ENCODE results near the gene SAMD13. TPM values are rescaled to one million over a fixed set of nuclear protein-coding genes. Genes with fewer than 3 reads are reported as not detected.
"Not testable (repeated sequence)": the region's sequence is repeated elsewhere in the genome, so short reads cannot be mapped to it uniquely, and the experiment has no call there.

SAMD13 gene
- total RNA-seq, 1 experiment from 2014 or later: 5.9 TPM

GRCh38 chr1:84277343-84278059 lies 24.0 kb upstream of the SAMD13 start:
- in situ Hi-C loops (cut with HindIII; ENCODE audit: low pct_unique_long_range_greater_than_20kb, low sequenced_read_pairs): no loop called here
- no peak for DNase-seq (ENCODE audit: low read depth, low spot score)

GRCh38 chr1:84278905-84279304 lies 22.6 kb upstream of the SAMD13 start:
- DNase-seq (ENCODE audit: low read depth, low spot score): no peak
- in situ Hi-C loops (cut with HindIII; ENCODE audit: low pct_unique_long_range_greater_than_20kb, low sequenced_read_pairs): no loop called here

- no peak for DNase-seq (ENCODE audit: low read depth, low spot score)
- in situ Hi-C loops (cut with HindIII; ENCODE audit: low pct_unique_long_range_greater_than_20kb, low sequenced_read_pairs): no loop called here
These were observed 20.6 kb upstream of the SAMD13 start for GRCh38 chr1:84280912-84281311.

GRCh38 chr1:84282780-84283333 lies 18.7 kb upstream of the SAMD13 start:
- in situ Hi-C loops (cut with HindIII; ENCODE audit: low pct_unique_long_range_greater_than_20kb, low sequenced_read_pairs): no loop called here
- no peak for DNase-seq (ENCODE audit: low read depth, low spot score)

GRCh38 chr1:84283381-84283780 lies 18.1 kb upstream of the SAMD13 start:
- DNase-seq (ENCODE audit: low read depth, low spot score): no peak
- in situ Hi-C loops (cut with HindIII; ENCODE audit: low pct_unique_long_range_greater_than_20kb, low sequenced_read_pairs): no loop called here

- in situ Hi-C loops (cut with HindIII; ENCODE audit: low pct_unique_long_range_greater_than_20kb, low sequenced_read_pairs): no loop called here
- no peak for DNase-seq (ENCODE audit: low read depth, low spot score)
These were observed 15.4 kb upstream of the SAMD13 start for GRCh38 chr1:84286071-84286470.

- in situ Hi-C loops (cut with HindIII; ENCODE audit: low pct_unique_long_range_greater_than_20kb, low sequenced_read_pairs); DNase-seq (ENCODE audit: low read depth, low spot score): not testable (repeated sequence)
These were observed 14.1 kb upstream of the SAMD13 start for GRCh38 chr1:84287389-84287788.

GRCh38 chr1:84289169-84289785 lies 12.2 kb upstream of the SAMD13 start:
- DNase-seq (ENCODE audit: low read depth, low spot score): no peak
- in situ Hi-C loops (cut with HindIII; ENCODE audit: low pct_unique_long_range_greater_than_20kb, low sequenced_read_pairs): no loop called here

- in situ Hi-C loops (cut with HindIII; ENCODE audit: low pct_unique_long_range_greater_than_20kb, low sequenced_read_pairs): no loop called here
- no peak for DNase-seq (ENCODE audit: low read depth, low spot score)
These were observed 9.4 kb upstream of the SAMD13 start for GRCh38 chr1:84291882-84292655.

- no peak for DNase-seq (ENCODE audit: low read depth, low spot score)
- in situ Hi-C loops (cut with HindIII; ENCODE audit: low pct_unique_long_range_greater_than_20kb, low sequenced_read_pairs): no loop called here
These were observed 7.7 kb upstream of the SAMD13 start for GRCh38 chr1:84293766-84294165.

- in situ Hi-C loops (cut with HindIII; ENCODE audit: low pct_unique_long_range_greater_than_20kb, low sequenced_read_pairs): no loop called here
- no peak for DNase-seq (ENCODE audit: low read depth, low spot score)
These were observed 6.8 kb upstream of the SAMD13 start for GRCh38 chr1:84294751-84295150.

- in situ Hi-C loops (cut with HindIII; ENCODE audit: low pct_unique_long_range_greater_than_20kb, low sequenced_read_pairs): no loop called here
- no peak for DNase-seq (ENCODE audit: low read depth, low spot score)
These were observed 3.8 kb upstream of the SAMD13 start for GRCh38 chr1:84297546-84298244.

- DNase-seq (ENCODE audit: low read depth, low spot score): peak; percentile 53
- in situ Hi-C loops (cut with HindIII; ENCODE audit: low pct_unique_long_range_greater_than_20kb, low sequenced_read_pairs): no loop called here
These were observed 3.2 kb upstream of the SAMD13 start for GRCh38 chr1:84298328-84298683.

GRCh38 chr1:84298684-84299535 lies 2.6 kb upstream of the SAMD13 start:
- in situ Hi-C loops (cut with HindIII; ENCODE audit: low pct_unique_long_range_greater_than_20kb, low sequenced_read_pairs): no loop called here
- DNase-seq (ENCODE audit: low read depth, low spot score): peak; percentile 43

GRCh38 chr1:84299536-84300170 lies 1.9 kb upstream of the SAMD13 start:
- in situ Hi-C loops (cut with HindIII; ENCODE audit: low pct_unique_long_range_greater_than_20kb, low sequenced_read_pairs): no loop called here
- peak; percentile 19 for DNase-seq (ENCODE audit: low read depth, low spot score)

- in situ Hi-C loops (cut with HindIII; ENCODE audit: low pct_unique_long_range_greater_than_20kb, low sequenced_read_pairs): no loop called here
- DNase-seq (ENCODE audit: low read depth, low spot score): no peak
These were observed 1.0 kb upstream of the SAMD13 start for GRCh38 chr1:84300501-84300900.
